GM23248 (cell line): ENCODE measurements around the gene AXIN1. TPM values are rescaled to one million over a fixed set of nuclear protein-coding genes. Genes with fewer than 3 reads are reported as not detected.

Source experiments
- DNase-seq: peaks from one replicate; pipeline ENCODE4 v3.0.0-alpha.2; 2015
- H2AFZ ChIP-seq: fragments of 200-600 bp; sonication (generic); 2 replicates; pipeline ENCODE4 v1.6.1; 2016; ENCODE audit warnings: antibody characterized with exemption
- H3F3A ChIP-seq: fragments of 200-600 bp; sonication (generic); 2 replicates; pipeline ENCODE4 v1.6.1; 2016; ENCODE audit warnings: mild to moderate bottlenecking, antibody characterized with exemption, mixed run types; ENCODE audit not compliant: insufficient read depth
- H3K27ac ChIP-seq: fragments of 200-600 bp; sonication (generic); 2 replicates; pipeline ENCODE4 v1.5.1; 2016; ENCODE audit warnings: mild to moderate bottlenecking
- H3K27me3 ChIP-seq: fragments of 200-600 bp; sonication (generic); replicated peaks from 2 replicates; pipeline ENCODE4 v1.6.1; 2016; ENCODE audit warnings: mild to moderate bottlenecking; ENCODE audit not compliant: insufficient read depth
- H3K36me3 ChIP-seq: fragments of 200-600 bp; sonication (generic); 2 replicates; pipeline ENCODE4 v1.6.1; 2016; ENCODE audit warnings: low read depth, mild to moderate bottlenecking
- H3K4me1 ChIP-seq: fragments of 200-600 bp; sonication (generic); 2 replicates; pipeline ENCODE4 v1.6.1; 2016; ENCODE audit warnings: mild to moderate bottlenecking; ENCODE audit not compliant: insufficient read depth
- H3K4me2 ChIP-seq: fragments of 200-600 bp; sonication (generic); one replicate; pipeline ENCODE4 v1.6.1; 2016; ENCODE audit warnings: mild to moderate bottlenecking; ENCODE audit not compliant: unreplicated experiment
- H3K4me3 ChIP-seq: fragments of 200-600 bp; sonication (generic); 2 replicates; pipeline ENCODE4 v1.5.1; 2016; ENCODE audit warnings: mild to moderate bottlenecking
- H3K79me2 ChIP-seq: fragments of 200-600 bp; sonication (generic); 2 replicates; pipeline ENCODE4 v1.6.1; 2016; ENCODE audit warnings: mild to moderate bottlenecking; ENCODE audit not compliant: insufficient read depth
- H3K9ac ChIP-seq: fragments of 200-600 bp; sonication (generic); 2 replicates; pipeline ENCODE4 v1.6.1; 2016; ENCODE audit warnings: mild to moderate bottlenecking
- H3K9me2 ChIP-seq: fragments of 200-600 bp; sonication (generic); 2 replicates; pipeline ENCODE4 v1.6.1; 2016; ENCODE audit warnings: mixed run types, mild to moderate bottlenecking, moderate library complexity; ENCODE audit not compliant: insufficient read depth
- H3K9me3 ChIP-seq: fragments of 200-600 bp; sonication (generic); one replicate; pipeline ENCODE4 v1.6.1; 2017; ENCODE audit warnings: low read depth
- H4K20me1 ChIP-seq: fragments of 200-600 bp; sonication (generic); 2 replicates; pipeline ENCODE4 v1.6.0; 2016; ENCODE audit not compliant: insufficient read depth
- EZH2 ChIP-seq: fragments of 200-600 bp; sonication (generic); IDR thresholded peaks from 2 replicates; pipeline ENCODE4 v1.6.1; 2018; ENCODE audit warnings: antibody characterized with exemption, mild to moderate bottlenecking; ENCODE audit not compliant: insufficient read depth, poor library complexity, severe bottlenecking
- EZH2phosphoT487 ChIP-seq: fragments of 200-600 bp; sonication (generic); IDR thresholded peaks from 2 replicates; pipeline ENCODE4 v1.6.1; 2018; ENCODE audit warnings: antibody characterized with exemption, moderate library complexity, mild to moderate bottlenecking, low read depth; ENCODE audit not compliant: insufficient read depth
- WGBS, 2 experiments: methylation state at CpG; one replicate each; pipeline ENCODE4 v1.1.6; 2015 to 2017; ENCODE audit warnings: low lambda C conversion rate in 2 of 2, low coverage in 1 of 2; ENCODE audit errors: missing lambda C conversion rate in 2 of 2; 5-methylcytosine and 5-hydroxymethylcytosine counted together
- in situ Hi-C: fragments of 300-500 bp; cut with MboI; formaldehyde crosslinking; loops from 2 replicates; pipeline ENCODE4 v1.15.0; 2020
- polyA plus RNA-seq: library from polyadenylated mRNA; unstranded; fragments of >200 nt; fragmentation: Nextera tagmentation; extraction: Ambion mirVana; gene quantifications from 2 replicates; pipeline ENCODE4 v1.2.1, GENCODE V29; 2016
- total RNA-seq: library from RNA; depleted of rRNA; stranded (reverse); fragments of >200 nt; shearing (Covaris generic); gene quantifications from 2 replicates; pipeline ENCODE4 v1.2.3, GENCODE V29; 2014

Gene AXIN1
- total and polyA plus RNA-seq, 2 experiments from 2014 or later: 3.3 to 27.1 TPM

DNA sequence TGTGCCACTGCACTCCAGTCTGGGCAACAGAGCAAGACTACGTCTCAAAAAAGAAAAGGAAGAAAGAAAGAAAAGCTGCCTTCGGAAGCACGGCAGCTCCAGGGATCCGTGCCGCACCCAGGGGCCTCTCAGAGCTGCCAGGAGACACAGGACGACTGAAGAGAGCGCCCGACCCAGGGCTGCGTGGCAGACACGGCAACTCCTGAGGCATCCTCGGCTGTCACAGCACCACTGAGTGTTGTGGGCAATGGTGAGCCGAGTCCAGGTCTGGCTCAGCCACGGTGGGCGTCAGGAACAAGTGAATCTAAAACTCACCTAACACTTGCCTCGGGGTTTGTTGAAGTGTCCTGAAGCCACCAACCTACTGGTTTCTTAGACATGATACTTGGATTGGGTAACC lies 40.8 kb downstream of the AXIN1 start:
- H3F3A ChIP-seq: no peaks in the 10 kb centered on the region
- H4K20me1 ChIP-seq: no peaks in the 10 kb centered on the region
- no peaks in the 10 kb centered on the region for H3K9me3 ChIP-seq
- H3K27ac ChIP-seq: no peak overlapping the region
- H3K4me2 ChIP-seq: no peak overlapping the region
- H3K79me2 ChIP-seq: peaks cover 28% of the 10 kb centered on the region
- no peak overlapping the region for H2AFZ ChIP-seq
- TF ChIP-seq EZH2phosphoT487: no peak
- TF ChIP-seq EZH2: no peak
- no peak for DNase-seq
- H3K4me1 ChIP-seq: no peaks in the 10 kb centered on the region
- no peak overlapping the region for H3K9ac ChIP-seq
- no peak overlapping the region for H3K4me3 ChIP-seq
- H3K27me3 ChIP-seq: no peaks in the 10 kb centered on the region
- H3K9me2 ChIP-seq: no peaks in the 10 kb centered on the region
- in situ Hi-C loops: no loop called here
- 96 to 98% methylated on average over 15 of the region's 15 CpGs for WGBS, 2 experiments
- 0 out of 2 replicates have a peak, but pooled peaks cover 6% of the 10 kb centered on the region for H3K36me3 ChIP-seq

- Histone ChIP-seq H3K4me3 (no peak overlapping the region), H3F3A (no peaks in the 10 kb centered on the region), H3K9ac (no peak overlapping the region), H4K20me1 (no peaks in the 10 kb centered on the region), H3K79me2 (peaks cover 5% of the 10 kb centered on the region), H3K9me2 (no peaks in the 10 kb centered on the region), H3K4me1 (no peaks in the 10 kb centered on the region), H3K36me3 (0 out of 2 replicates have a peak, but pooled peaks cover 6% of the 10 kb centered on the region), H3K27ac (no peak overlapping the region), H3K27me3 (no peaks in the 10 kb centered on the region), H2AFZ (no peak overlapping the region), H3K9me3 (no peaks in the 10 kb centered on the region), H3K4me2 (no peak overlapping the region)
- WGBS, 2 experiments: 98% methylated on average over 7 of the region's 7 CpGs
- in situ Hi-C loops: no loop called here
- TF ChIP-seq EZH2 (no peak), EZH2phosphoT487 (no peak)
- DNase-seq: no peak
Observed at GRCh38 chr16:309476-309875, 43.0 kb downstream of the AXIN1 start.

DNA sequence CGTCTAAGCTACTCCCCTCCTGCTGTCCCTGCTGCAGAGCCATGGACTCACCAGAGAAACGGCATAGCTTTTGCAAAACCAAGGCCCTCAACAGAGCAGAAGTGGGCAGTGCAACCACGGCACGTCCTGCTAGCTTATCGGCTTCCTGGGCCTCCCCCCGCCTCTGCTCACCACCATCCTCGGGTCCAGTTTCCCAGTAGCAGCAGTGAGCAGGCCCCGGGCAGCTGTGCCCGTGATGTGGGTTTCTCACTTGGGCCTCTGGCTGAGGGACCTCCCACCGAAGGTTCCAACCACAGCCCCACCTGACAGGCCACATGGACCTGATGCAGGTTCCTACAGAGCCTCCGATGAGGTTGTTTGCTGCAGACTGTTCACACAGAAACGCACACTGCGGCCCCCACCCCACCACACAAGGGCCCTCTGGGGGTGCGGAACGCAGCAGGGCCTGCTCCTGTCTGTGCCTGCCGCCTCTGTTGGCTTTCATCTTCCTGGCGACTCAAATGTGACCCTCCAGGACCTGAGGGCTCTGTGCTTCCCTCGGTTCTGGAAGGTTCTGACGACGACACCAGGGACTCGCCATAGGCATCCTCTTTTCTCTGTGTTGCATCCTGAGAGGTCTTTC lies 44.7 kb downstream of the AXIN1 start:
- Histone ChIP-seq H3K4me1 (no peaks in the 10 kb centered on the region), H3K9me2 (no peaks in the 10 kb centered on the region), H3K4me2 (no peak overlapping the region), H3K27ac (no peak overlapping the region), H3F3A (no peaks in the 10 kb centered on the region), H4K20me1 (no peaks in the 10 kb centered on the region), H2AFZ (no peak overlapping the region), H3K4me3 (no peak overlapping the region), H3K27me3 (no peaks in the 10 kb centered on the region), H3K36me3 (0 out of 2 replicates have a peak, but pooled peaks cover 6% of the 10 kb centered on the region), H3K79me2 (no peaks in the 10 kb centered on the region), H3K9me3 (no peaks in the 10 kb centered on the region), H3K9ac (no peak overlapping the region)
- TF ChIP-seq EZH2 (no peak), EZH2phosphoT487 (no peak)
- in situ Hi-C loops: no loop called here
- DNase-seq: no peak
- WGBS, 2 experiments: 96 to 98% methylated on average over 21 of the region's 21 CpGs

- in situ Hi-C loops: no loop called here
- H3K27me3 ChIP-seq: no peaks in the 10 kb centered on the region
- H3K4me2 ChIP-seq: no peak overlapping the region
- H3K79me2 ChIP-seq: no peaks in the 10 kb centered on the region
- no peak overlapping the region for H3K27ac ChIP-seq
- DNase-seq: no peak
- no peaks in the 10 kb centered on the region for H3K9me2 ChIP-seq
- H3K9me3 ChIP-seq: no peaks in the 10 kb centered on the region
- no peak overlapping the region for H3K9ac ChIP-seq
- no peak overlapping the region for H2AFZ ChIP-seq
- H3K4me3 ChIP-seq: no peak overlapping the region
- H3K36me3 ChIP-seq: 0 out of 2 replicates have a peak, but pooled peaks cover 2% of the 10 kb centered on the region
- no peaks in the 10 kb centered on the region for H3F3A ChIP-seq
- no peaks in the 10 kb centered on the region for H3K4me1 ChIP-seq
- TF ChIP-seq EZH2 (no peak), EZH2phosphoT487 (no peak)
- 64 to 73% methylated on average over 17 of the region's 17 CpGs for WGBS, 2 experiments
- no peaks in the 10 kb centered on the region for H4K20me1 ChIP-seq
Observed at GRCh38 chr16:306911-307370, 45.6 kb downstream of the AXIN1 start.
